Neural cell (in vitro differentiated cells): ENCODE results near the gene DSN1. TPM values are rescaled to one million over a fixed set of nuclear protein-coding genes. Genes with fewer than 3 reads are reported as not detected.

Experiments
- H2AFZ ChIP-seq: fragments of 200-600, 300-800 bp; sonication (generic), shearing (Covaris generic); 2 replicates; pipeline ENCODE4 v1.6.0; 2014; ENCODE audit warnings: low read depth, mild to moderate bottlenecking, antibody characterized with exemption, low read length, moderate library complexity
- H3F3A ChIP-seq: fragments of 200-600 bp; shearing (Covaris generic); 2 replicates; pipeline ENCODE4 v1.6.1; 2016; ENCODE audit warnings: mild to moderate bottlenecking, moderate library complexity, mixed read lengths, antibody characterized with exemption, low read length; ENCODE audit not compliant: insufficient read depth, poor library complexity, severe bottlenecking
- H3K27ac ChIP-seq: fragments of 200-600, 300-800 bp; sonication (generic), shearing (Covaris generic); 2 replicates; pipeline ENCODE4 v1.5.1; 2014; ENCODE audit warnings: mild to moderate bottlenecking, low read length, moderate library complexity
- H3K27me3 ChIP-seq: fragments of 300-800, 200-600 bp; sonication (generic), shearing (Covaris generic); 2 replicates; pipeline ENCODE4 v1.6.0; 2014; ENCODE audit warnings: mild to moderate bottlenecking, low read depth, low read length, moderate library complexity; ENCODE audit not compliant: insufficient read depth
- H3K36me3 ChIP-seq: fragments of 300-800, 200-600 bp; sonication (generic), shearing (Covaris generic); 2 replicates; pipeline ENCODE4 v1.5.1; 2014; ENCODE audit warnings: mild to moderate bottlenecking, antibody characterized with exemption, low read length, moderate library complexity; ENCODE audit not compliant: insufficient read depth
- H3K4me2 ChIP-seq: fragments of 300-800, 200-600 bp; sonication (generic), shearing (Covaris generic); 2 replicates; pipeline ENCODE4 v1.6.0; 2014; ENCODE audit warnings: mild to moderate bottlenecking, low read length
- H3K4me3 ChIP-seq: fragments of 300-800, 200-600 bp; sonication (generic), shearing (Covaris generic); 2 replicates; pipeline ENCODE4 v1.5.1; 2014; ENCODE audit warnings: mild to moderate bottlenecking, low read length, moderate library complexity
- H3K79me2 ChIP-seq: fragments of 200-600 bp; shearing (Covaris generic); replicated peaks from 2 replicates; pipeline ENCODE4 v1.6.0; 2014; ENCODE audit warnings: mild to moderate bottlenecking, low read length, moderate library complexity; ENCODE audit not compliant: insufficient read depth
- H3K9ac ChIP-seq: fragments of 300-800, 200-600 bp; sonication (generic), shearing (Covaris generic); 2 replicates; pipeline ENCODE4 v1.6.1; 2016; ENCODE audit warnings: mild to moderate bottlenecking, low read length, mixed read lengths
- H3K9me2 ChIP-seq: fragments of 200-600 bp; shearing (Covaris generic); 2 replicates; pipeline ENCODE4 v1.6.1; 2016; ENCODE audit warnings: mild to moderate bottlenecking, low read length, mixed read lengths; ENCODE audit not compliant: insufficient read depth
- H3K9me3 ChIP-seq: fragments of 200-600, 300-800 bp; sonication (generic), shearing (Covaris generic); 2 replicates; pipeline ENCODE4 v1.6.1; 2016; ENCODE audit warnings: mild to moderate bottlenecking, mixed run types, low read length, moderate library complexity, mixed read lengths
- H4K20me1 ChIP-seq: fragments of 200-600 bp; shearing (Covaris generic); 2 replicates; pipeline ENCODE4 v1.6.1; 2016; ENCODE audit warnings: mild to moderate bottlenecking, mixed run types; ENCODE audit not compliant: insufficient read depth
- EP300 ChIP-seq: fragments of 450-650 bp; conservative IDR thresholded peaks from 2 replicates; pipeline ENCODE4 v1.6.1; 2014; ENCODE audit warnings: antibody characterized with exemption, mild to moderate bottlenecking, moderate library complexity; ENCODE audit not compliant: poor library complexity, severe bottlenecking
- EZH2 ChIP-seq: fragments of 200-600, 300-800 bp; shearing (Covaris generic), sonication (generic); IDR thresholded peaks from 2 replicates; pipeline ENCODE4 v1.6.1; 2014; ENCODE audit warnings: antibody characterized with exemption, low read length, borderline replicate concordance, mild to moderate bottlenecking; ENCODE audit not compliant: insufficient read depth, poor library complexity, severe bottlenecking
- MXI1 ChIP-seq: fragments of 450-650 bp; conservative IDR thresholded peaks from 2 replicates; pipeline ENCODE4 v1.6.1; 2014; ENCODE audit warnings: antibody characterized with exemption, mild to moderate bottlenecking; ENCODE audit not compliant: poor library complexity, severe bottlenecking
- POLR2AphosphoS5 ChIP-seq: IDR thresholded peaks from 2 replicates; pipeline ENCODE4 v1.6.1; 2012
- RAD21 ChIP-seq: fragments of 450-650 bp; conservative IDR thresholded peaks from 2 replicates; pipeline ENCODE4 v1.6.1; 2014; ENCODE audit warnings: antibody characterized with exemption, mild to moderate bottlenecking, moderate library complexity
- REST ChIP-seq: IDR thresholded peaks from 2 replicates; pipeline ENCODE4 v1.6.1; 2012; ENCODE audit warnings: borderline replicate concordance
- SMC3 ChIP-seq: fragments of 450-650 bp; conservative IDR thresholded peaks from 2 replicates; pipeline ENCODE4 v1.6.1; 2014; ENCODE audit warnings: antibody characterized with exemption, mild to moderate bottlenecking, moderate library complexity; ENCODE audit not compliant: poor library complexity
- TAF1 ChIP-seq: IDR thresholded peaks from 2 replicates; pipeline ENCODE4 v1.6.1; 2012; ENCODE audit warnings: low read depth
- polyA plus RNA-seq: library from polyadenylated mRNA; depleted of rRNA; stranded (reverse); fragments of >200 nt; gene quantifications from 2 replicates; pipeline ENCODE4 v1.2.3, GENCODE V29; 2014
- TF ChIP-seq, protein P1 (sequence below): fragments of 450-650 bp; IDR thresholded peaks from 2 replicates; pipeline ENCODE4 v1.5.1; 2014; ENCODE audit warnings: antibody characterized with exemption, mild to moderate bottlenecking, moderate library complexity; ENCODE audit not compliant: poor library complexity, severe bottlenecking

DSN1 gene
- polyA plus RNA-seq, 1 donor from 2014 or later: 8.1 TPM

DNA sequence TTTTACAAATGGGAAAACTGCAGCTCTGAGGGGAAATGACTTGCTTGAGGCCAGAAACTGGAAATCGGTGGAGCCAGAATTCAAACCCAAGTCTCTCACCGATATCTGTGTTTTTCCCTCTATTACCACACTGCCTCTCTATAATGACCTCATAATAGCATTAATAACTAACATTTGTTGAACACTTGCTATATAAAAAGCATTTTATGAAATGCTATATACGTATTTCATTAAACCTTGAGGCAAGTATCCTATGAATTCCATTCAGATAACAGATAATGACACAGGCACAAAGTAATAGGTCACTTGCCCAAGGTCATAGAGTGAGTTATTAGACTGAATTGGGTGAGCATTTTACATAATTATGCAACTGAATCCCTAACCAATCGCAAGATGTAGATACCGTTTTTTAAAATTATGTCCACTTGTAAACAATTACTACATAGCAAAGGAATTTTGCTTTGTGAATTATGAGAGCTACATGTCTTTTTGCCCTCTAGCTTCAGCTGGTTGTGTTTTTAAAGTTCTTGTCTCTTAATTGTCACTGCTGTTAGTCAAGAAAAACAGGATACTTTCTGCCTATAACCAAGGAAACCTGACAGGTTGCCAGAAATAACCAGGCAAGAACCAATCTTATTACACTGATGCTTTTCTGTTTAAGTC lies 4.7 kb downstream of the DSN1 start:
- Histone ChIP-seq H3F3A (no peaks in the 10 kb centered on the region), H3K9me2 (no peaks in the 10 kb centered on the region), H2AFZ (no peak overlapping the region), H3K27me3 (no peaks in the 10 kb centered on the region), H3K79me2 (no peaks in the 10 kb centered on the region), H3K9me3 (no peaks in the 10 kb centered on the region), H3K9ac (no peak overlapping the region), H3K4me3 (no peak overlapping the region), H3K27ac (no peak overlapping the region), H4K20me1 (no peaks in the 10 kb centered on the region), H3K4me2 (no peak overlapping the region), H3K36me3 (no peaks in the 10 kb centered on the region)
- TF ChIP-seq, protein P1, sequence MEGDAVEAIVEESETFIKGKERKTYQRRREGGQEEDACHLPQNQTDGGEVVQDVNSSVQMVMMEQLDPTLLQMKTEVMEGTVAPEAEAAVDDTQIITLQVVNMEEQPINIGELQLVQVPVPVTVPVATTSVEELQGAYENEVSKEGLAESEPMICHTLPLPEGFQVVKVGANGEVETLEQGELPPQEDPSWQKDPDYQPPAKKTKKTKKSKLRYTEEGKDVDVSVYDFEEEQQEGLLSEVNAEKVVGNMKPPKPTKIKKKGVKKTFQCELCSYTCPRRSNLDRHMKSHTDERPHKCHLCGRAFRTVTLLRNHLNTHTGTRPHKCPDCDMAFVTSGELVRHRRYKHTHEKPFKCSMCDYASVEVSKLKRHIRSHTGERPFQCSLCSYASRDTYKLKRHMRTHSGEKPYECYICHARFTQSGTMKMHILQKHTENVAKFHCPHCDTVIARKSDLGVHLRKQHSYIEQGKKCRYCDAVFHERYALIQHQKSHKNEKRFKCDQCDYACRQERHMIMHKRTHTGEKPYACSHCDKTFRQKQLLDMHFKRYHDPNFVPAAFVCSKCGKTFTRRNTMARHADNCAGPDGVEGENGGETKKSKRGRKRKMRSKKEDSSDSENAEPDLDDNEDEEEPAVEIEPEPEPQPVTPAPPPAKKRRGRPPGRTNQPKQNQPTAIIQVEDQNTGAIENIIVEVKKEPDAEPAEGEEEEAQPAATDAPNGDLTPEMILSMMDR: no peak
- no peak for TF ChIP-seq SMC3
- TF ChIP-seq POLR2AphosphoS5: no peak

DNA sequence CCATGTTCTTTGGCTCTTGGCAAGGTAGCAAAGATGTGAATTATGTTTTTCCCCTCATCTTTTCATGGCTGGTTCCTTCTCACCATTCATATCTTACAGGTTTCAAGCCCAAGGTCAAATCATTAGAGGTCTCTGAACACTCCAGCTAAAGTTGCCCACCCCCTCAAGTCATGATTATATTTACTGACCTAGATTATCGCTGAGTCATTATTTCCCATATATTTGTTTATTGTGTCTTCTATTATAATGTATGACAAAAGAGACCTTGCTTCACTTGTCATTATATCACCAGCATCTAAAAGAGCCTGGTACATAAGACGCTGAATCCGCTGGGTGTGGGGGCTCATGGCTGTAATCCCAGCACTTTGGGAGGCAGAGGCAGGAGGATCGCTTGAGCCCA lies 12.4 kb downstream of the DSN1 start:
- H3K9me3 ChIP-seq: no peaks in the 10 kb centered on the region
- H3K79me2 ChIP-seq: no peaks in the 10 kb centered on the region
- no peak overlapping the region for H3K27ac ChIP-seq
- no peak overlapping the region for H3K4me2 ChIP-seq
- no peak overlapping the region for H3K4me3 ChIP-seq
- H3K9ac ChIP-seq: no peak overlapping the region
- TF ChIP-seq TAF1: no peak
- TF ChIP-seq EP300: no peak
- no peak for TF ChIP-seq SMC3
- no peak for TF ChIP-seq POLR2AphosphoS5
- TF ChIP-seq MXI1: no peak
- TF ChIP-seq, protein P1: no peak
- TF ChIP-seq RAD21: no peak
- no peak for TF ChIP-seq REST
- TF ChIP-seq EZH2: no peak
- H3F3A ChIP-seq: no peaks in the 10 kb centered on the region
- H3K9me2 ChIP-seq: no peaks in the 10 kb centered on the region
- no peaks in the 10 kb centered on the region for H3K36me3 ChIP-seq
- H2AFZ ChIP-seq: no peak overlapping the region
- no peaks in the 10 kb centered on the region for H3K27me3 ChIP-seq
- H4K20me1 ChIP-seq: no peaks in the 10 kb centered on the region
